ENCODE data around the gene SLC6A17.

Gene SLC6A17

DNA sequence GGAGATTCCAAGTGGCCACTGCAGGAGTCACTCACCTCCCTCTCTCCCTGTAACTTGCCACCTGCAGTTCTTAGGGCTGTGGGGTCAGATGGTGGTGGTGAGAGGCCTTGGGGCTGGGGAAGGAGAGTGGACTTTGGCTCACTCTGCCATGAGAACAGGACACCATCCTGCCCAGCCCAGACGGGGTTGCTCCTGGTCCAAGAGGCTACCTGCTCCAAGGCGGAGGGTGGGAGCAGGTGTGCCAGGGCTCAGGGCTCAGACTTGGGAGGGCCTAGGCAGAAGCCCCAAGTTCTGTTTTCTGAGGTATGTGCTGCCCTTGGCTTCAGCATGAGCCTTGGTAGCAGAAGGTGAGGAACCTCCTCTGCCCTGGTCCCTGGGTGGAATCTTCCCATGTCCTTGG, 48.5 kb downstream of the SLC6A17 start (continued):
- TF ChIP-seq, protein P1, sequence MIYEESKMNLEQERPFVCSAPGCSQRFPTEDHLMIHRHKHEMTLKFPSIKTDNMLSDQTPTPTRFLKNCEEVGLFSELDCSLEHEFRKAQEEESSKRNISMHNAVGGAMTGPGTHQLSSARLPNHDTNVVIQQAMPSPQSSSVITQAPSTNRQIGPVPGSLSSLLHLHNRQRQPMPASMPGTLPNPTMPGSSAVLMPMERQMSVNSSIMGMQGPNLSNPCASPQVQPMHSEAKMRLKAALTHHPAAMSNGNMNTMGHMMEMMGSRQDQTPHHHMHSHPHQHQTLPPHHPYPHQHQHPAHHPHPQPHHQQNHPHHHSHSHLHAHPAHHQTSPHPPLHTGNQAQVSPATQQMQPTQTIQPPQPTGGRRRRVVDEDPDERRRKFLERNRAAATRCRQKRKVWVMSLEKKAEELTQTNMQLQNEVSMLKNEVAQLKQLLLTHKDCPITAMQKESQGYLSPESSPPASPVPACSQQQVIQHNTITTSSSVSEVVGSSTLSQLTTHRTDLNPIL (CRISPR knock-in tag; IDR thresholded peaks at IDR 0.05; ENCODE audit: low read depth), result no peak
- TF ChIP-seq, protein P2, sequence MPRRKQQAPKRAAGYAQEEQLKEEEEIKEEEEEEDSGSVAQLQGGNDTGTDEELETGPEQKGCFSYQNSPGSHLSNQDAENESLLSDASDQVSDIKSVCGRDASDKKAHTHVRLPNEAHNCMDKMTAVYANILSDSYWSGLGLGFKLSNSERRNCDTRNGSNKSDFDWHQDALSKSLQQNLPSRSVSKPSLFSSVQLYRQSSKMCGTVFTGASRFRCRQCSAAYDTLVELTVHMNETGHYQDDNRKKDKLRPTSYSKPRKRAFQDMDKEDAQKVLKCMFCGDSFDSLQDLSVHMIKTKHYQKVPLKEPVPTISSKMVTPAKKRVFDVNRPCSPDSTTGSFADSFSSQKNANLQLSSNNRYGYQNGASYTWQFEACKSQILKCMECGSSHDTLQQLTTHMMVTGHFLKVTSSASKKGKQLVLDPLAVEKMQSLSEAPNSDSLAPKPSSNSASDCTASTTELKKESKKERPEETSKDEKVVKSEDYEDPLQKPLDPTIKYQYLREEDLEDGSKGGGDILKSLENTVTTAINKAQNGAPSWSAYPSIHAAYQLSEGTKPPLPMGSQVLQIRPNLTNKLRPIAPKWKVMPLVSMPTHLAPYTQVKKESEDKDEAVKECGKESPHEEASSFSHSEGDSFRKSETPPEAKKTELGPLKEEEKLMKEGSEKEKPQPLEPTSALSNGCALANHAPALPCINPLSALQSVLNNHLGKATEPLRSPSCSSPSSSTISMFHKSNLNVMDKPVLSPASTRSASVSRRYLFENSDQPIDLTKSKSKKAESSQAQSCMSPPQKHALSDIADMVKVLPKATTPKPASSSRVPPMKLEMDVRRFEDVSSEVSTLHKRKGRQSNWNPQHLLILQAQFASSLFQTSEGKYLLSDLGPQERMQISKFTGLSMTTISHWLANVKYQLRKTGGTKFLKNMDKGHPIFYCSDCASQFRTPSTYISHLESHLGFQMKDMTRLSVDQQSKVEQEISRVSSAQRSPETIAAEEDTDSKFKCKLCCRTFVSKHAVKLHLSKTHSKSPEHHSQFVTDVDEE (CRISPR knock-in tag; IDR thresholded peaks at IDR 0.05), result no peak

DNA sequence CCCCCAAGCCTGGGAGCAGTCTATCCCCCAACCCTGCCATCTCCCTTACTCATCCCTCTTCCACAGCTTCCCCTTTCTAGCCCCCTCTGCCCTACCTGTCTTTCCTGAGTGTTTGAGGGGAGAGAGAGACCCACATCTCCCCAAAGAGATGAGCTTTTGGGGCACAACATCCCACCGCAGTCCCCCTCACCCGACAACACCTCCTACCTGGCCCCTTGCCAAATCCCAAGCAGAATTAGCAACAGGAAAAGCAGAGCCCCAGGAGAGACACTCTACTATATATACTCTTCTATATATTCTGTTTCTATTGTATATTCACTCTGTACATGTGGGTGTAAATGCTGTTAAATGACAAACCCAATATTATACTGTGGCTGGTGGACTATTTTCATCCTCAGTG, 49.9 kb downstream of the SLC6A17 start:
- no peak for ATAC-seq
- TF ChIP-seq, protein P3, sequence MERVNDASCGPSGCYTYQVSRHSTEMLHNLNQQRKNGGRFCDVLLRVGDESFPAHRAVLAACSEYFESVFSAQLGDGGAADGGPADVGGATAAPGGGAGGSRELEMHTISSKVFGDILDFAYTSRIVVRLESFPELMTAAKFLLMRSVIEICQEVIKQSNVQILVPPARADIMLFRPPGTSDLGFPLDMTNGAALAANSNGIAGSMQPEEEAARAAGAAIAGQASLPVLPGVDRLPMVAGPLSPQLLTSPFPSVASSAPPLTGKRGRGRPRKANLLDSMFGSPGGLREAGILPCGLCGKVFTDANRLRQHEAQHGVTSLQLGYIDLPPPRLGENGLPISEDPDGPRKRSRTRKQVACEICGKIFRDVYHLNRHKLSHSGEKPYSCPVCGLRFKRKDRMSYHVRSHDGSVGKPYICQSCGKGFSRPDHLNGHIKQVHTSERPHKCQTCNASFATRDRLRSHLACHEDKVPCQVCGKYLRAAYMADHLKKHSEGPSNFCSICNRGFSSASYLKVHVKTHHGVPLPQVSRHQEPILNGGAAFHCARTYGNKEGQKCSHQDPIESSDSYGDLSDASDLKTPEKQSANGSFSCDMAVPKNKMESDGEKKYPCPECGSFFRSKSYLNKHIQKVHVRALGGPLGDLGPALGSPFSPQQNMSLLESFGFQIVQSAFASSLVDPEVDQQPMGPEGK (CRISPR knock-in tag; IDR thresholded peaks at IDR 0.05; ENCODE audit: borderline replicate concordance), result no peak
- TF ChIP-seq ARNTL (CRISPR knock-in tag; IDR thresholded peaks at IDR 0.05; ENCODE audit: borderline replicate concordance, low read depth), result no peak
- TF ChIP-seq ESRRG (CRISPR knock-in tag; IDR thresholded peaks at IDR 0.05), result no peak
- no peak for TF ChIP-seq SNAI2 (CRISPR knock-in tag; IDR thresholded peaks at IDR 0.05)
- TF ChIP-seq PPARA (CRISPR knock-in tag; IDR thresholded peaks at IDR 0.05; ENCODE audit: borderline replicate concordance), result no peak
- TF ChIP-seq ZFP30 (CRISPR knock-in tag; IDR thresholded peaks at IDR 0.05), result no peak
- no peak for TF ChIP-seq ZNF565 (CRISPR knock-in tag; conservative IDR thresholded peaks at IDR 0.05; ENCODE audit: low read depth)
- TF ChIP-seq, protein P4, sequence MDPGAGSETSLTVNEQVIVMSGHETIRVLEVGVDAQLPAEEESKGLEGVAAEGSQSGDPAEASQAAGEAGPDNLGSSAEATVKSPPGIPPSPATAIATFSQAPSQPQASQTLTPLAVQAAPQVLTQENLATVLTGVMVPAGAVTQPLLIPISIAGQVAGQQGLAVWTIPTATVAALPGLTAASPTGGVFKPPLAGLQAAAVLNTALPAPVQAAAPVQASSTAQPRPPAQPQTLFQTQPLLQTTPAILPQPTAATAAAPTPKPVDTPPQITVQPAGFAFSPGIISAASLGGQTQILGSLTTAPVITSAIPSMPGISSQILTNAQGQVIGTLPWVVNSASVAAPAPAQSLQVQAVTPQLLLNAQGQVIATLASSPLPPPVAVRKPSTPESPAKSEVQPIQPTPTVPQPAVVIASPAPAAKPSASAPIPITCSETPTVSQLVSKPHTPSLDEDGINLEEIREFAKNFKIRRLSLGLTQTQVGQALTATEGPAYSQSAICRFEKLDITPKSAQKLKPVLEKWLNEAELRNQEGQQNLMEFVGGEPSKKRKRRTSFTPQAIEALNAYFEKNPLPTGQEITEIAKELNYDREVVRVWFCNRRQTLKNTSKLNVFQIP (CRISPR knock-in tag; IDR thresholded peaks at IDR 0.05; ENCODE audit: borderline replicate concordance, low read depth), result no peak

DNA sequence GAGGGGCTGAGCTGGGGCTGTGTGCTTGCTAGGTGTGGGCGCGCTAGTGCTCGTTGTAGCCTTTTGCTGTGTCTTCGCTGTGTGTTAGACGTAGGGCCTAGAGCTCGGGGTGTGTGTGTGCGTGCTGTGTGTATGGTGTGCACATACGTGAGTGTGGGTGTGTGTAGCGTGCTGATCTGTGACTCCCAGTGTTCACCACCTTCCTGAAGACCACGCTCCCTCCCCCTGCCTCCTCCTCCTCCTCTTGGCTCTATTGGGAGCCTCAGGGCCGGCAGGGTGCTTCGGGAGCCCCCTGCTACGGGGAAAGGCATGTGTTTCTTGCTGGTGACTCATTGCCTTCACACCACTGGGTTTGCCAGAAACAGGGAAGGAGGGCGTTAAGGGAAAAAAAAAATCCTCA, 50.4 kb downstream of the SLC6A17 start:
- ATAC-seq, result no peak
- TF ChIP-seq ZFP3 (CRISPR knock-in tag; IDR thresholded peaks at IDR 0.05), result no peak
- TF ChIP-seq, protein P3 (CRISPR knock-in tag; IDR thresholded peaks at IDR 0.05; ENCODE audit: borderline replicate concordance), result no peak
- TF ChIP-seq, protein P2 (CRISPR knock-in tag; IDR thresholded peaks at IDR 0.05), result no peak
- TF ChIP-seq, protein P4 (CRISPR knock-in tag; IDR thresholded peaks at IDR 0.05; ENCODE audit: borderline replicate concordance, low read depth), result no peak
- no peak for TF ChIP-seq BACH2 (CRISPR knock-in tag; IDR thresholded peaks at IDR 0.05; ENCODE audit: borderline replicate concordance)
